Measurements from ENCODE around the gene SNX32. TPM values are rescaled to one million over a fixed set of nuclear protein-coding genes. Genes with fewer than 3 reads are reported as not detected.

SNX32 gene
- total RNA-seq, 1 donor from 2014 or later: 0.96 TPM

GRCh38 chr11:65864706-65865471, 31.1 kb downstream of the SNX32 start:
- Mint-ChIP-seq H3K4me1 (ENCODE audit: low read depth) (peaks cover 9% of the 10 kb centered on the region), H3K9me3 (no peaks in the 10 kb centered on the region), H3K36me3 (ENCODE audit: low read depth) (peaks cover 57% of the 10 kb centered on the region), H3K27me3 (ENCODE audit: low read depth) (no peaks in the 10 kb centered on the region), H3K27ac (no peak overlapping the region), H3K4me3 (ENCODE audit: low read depth) (no peak overlapping the region)
- intact Hi-C loops (cut with micrococcal nuclease): no loop called here
- no peak for DNase-seq (ENCODE audit: low spot score)

- no peaks in the 10 kb centered on the region for H3K9me3 Mint-ChIP-seq
- intact Hi-C loops (cut with micrococcal nuclease): no loop called here
- H3K36me3 Mint-ChIP-seq (ENCODE audit: low read depth): peaks cover 54% of the 10 kb centered on the region
- no peak for DNase-seq (ENCODE audit: low spot score)
- H3K27me3 Mint-ChIP-seq (ENCODE audit: low read depth): no peaks in the 10 kb centered on the region
- peaks cover 10% of the 10 kb centered on the region for H3K4me1 Mint-ChIP-seq (ENCODE audit: low read depth)
- H3K27ac Mint-ChIP-seq: no peak overlapping the region
- no peak overlapping the region for H3K4me3 Mint-ChIP-seq (ENCODE audit: low read depth)
Measured at GRCh38 chr11:65865550-65866172, 31.9 kb downstream of the SNX32 start.

DNA sequence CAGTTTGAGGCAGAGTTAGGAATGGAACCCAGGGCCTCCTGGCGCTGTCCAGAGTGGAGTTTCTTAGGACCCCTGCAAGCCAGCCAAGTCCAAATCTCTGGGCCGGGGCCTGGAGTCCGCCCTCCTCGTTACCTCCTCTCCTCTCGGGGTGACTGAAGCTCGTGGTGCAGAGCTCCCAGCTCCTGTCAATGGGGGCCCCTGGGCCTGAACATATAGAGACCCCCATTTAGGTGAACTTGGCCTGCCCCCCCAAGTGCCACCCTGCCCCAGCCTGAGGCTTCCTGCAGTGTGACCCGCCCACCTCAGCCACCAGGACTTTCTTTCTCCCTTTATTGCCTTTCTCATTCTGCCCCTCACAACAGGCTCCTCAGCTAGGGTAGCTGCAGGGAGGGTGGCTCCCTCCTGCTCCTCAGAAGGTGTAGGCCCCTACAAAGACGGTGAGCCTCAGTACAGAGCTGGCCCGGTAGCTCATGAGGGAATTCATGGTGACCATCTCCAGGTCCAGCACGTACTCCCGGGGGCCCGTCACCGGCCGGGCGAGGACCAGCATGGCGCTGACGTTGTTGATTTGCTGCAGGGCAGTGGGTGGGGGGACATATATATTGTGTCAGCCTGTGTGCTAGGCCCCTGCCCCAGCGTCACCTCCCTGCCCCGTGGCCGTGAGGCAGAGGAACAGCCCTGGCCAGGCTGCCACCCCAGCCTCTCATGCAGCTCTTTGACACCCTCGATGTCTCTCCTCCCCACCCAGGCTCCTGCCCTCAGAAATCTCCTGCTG, 32.9 kb downstream of the SNX32 start:
- Mint-ChIP-seq H3K4me1 (ENCODE audit: low read depth) (peaks cover 14% of the 10 kb centered on the region), H3K4me3 (ENCODE audit: low read depth) (no peak overlapping the region), H3K27me3 (ENCODE audit: low read depth) (no peaks in the 10 kb centered on the region), H3K27ac (no peak overlapping the region), H3K36me3 (ENCODE audit: low read depth) (peaks cover 52% of the 10 kb centered on the region), H3K9me3 (no peaks in the 10 kb centered on the region)
- DNase-seq (ENCODE audit: low spot score): no peak
- intact Hi-C loops (cut with micrococcal nuclease): no loop called here

DNA sequence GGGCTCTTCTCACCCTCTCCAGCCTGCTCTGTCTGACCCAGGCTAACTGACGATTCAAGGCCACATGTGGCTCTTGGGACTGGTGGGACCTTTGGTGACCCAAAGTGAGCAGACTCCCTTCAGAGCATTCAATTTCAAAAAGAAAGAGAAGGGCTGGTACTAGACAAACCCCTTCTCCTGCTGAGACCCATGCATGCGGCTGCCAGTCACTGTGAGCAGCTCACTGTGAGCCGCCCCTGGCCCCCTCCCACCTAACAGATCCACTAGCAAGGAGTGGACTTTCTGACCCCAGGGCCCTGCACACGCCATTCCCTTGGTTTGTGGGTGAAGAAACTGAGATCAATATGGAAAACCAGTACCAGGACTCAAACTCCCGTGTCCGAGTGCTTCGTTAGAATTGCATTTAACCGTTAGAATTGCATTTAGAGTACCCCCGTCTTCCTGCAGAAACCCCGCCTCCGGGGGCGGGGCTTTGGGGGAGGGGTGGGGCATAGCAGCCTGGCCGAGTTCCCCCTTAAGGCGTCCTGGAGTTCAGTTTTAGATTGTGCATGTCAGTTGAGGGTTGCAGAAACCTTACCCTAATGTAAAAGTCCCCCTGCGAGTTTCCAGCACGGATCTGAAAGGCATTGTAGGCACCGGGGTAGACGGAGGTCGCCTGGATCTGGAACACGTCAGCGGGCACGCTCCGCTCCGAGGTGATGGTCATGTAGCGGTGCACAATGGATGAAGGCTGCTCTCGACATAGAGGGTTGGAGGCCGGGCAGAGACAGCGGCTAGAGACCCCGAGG, 33.7 kb downstream of the SNX32 start:
- intact Hi-C loops (cut with micrococcal nuclease): no loop called here
- Mint-ChIP-seq H3K36me3 (ENCODE audit: low read depth) (peaks cover 44% of the 10 kb centered on the region), H3K4me3 (ENCODE audit: low read depth) (no peak overlapping the region), H3K9me3 (no peaks in the 10 kb centered on the region), H3K27me3 (ENCODE audit: low read depth) (no peaks in the 10 kb centered on the region), H3K27ac (no peak overlapping the region), H3K4me1 (ENCODE audit: low read depth) (peaks cover 12% of the 10 kb centered on the region)
- no peak for DNase-seq (ENCODE audit: low spot score)

- intact Hi-C loops (cut with micrococcal nuclease): no loop called here
- DNase-seq (ENCODE audit: low spot score): no peak
- no peaks in the 10 kb centered on the region for H3K9me3 Mint-ChIP-seq
- H3K36me3 Mint-ChIP-seq (ENCODE audit: low read depth): peaks cover 38% of the 10 kb centered on the region
- no peak overlapping the region for H3K27ac Mint-ChIP-seq
- peaks cover 10% of the 10 kb centered on the region for H3K4me1 Mint-ChIP-seq (ENCODE audit: low read depth)
- H3K27me3 Mint-ChIP-seq (ENCODE audit: low read depth): no peaks in the 10 kb centered on the region
- H3K4me3 Mint-ChIP-seq (ENCODE audit: low read depth): no peak overlapping the region
Measured at GRCh38 chr11:65868076-65868667, 34.4 kb downstream of the SNX32 start.

- no peak overlapping the region for H3K4me3 Mint-ChIP-seq (ENCODE audit: low read depth)
- no peaks in the 10 kb centered on the region for H3K9me3 Mint-ChIP-seq
- H3K4me1 Mint-ChIP-seq (ENCODE audit: low read depth): peaks cover 13% of the 10 kb centered on the region
- H3K27me3 Mint-ChIP-seq (ENCODE audit: low read depth): no peaks in the 10 kb centered on the region
- DNase-seq (ENCODE audit: low spot score): no peak
- peak overlapping the region; percentile 42 for H3K27ac Mint-ChIP-seq
- H3K36me3 Mint-ChIP-seq (ENCODE audit: low read depth): peaks cover 30% of the 10 kb centered on the region
- intact Hi-C loops (cut with micrococcal nuclease): no loop called here
Measured at GRCh38 chr11:65868907-65869306, 35.1 kb downstream of the SNX32 start.

GRCh38 chr11:65869643-65870306, 36.0 kb downstream of the SNX32 start:
- H3K27ac Mint-ChIP-seq: no peak overlapping the region
- no peaks in the 10 kb centered on the region for H3K9me3 Mint-ChIP-seq
- peaks cover 23% of the 10 kb centered on the region for H3K36me3 Mint-ChIP-seq (ENCODE audit: low read depth)
- H3K4me1 Mint-ChIP-seq (ENCODE audit: low read depth): peaks cover 13% of the 10 kb centered on the region
- intact Hi-C loops (cut with micrococcal nuclease): no loop called here
- no peak for DNase-seq (ENCODE audit: low spot score)
- no peak overlapping the region for H3K4me3 Mint-ChIP-seq (ENCODE audit: low read depth)
- H3K27me3 Mint-ChIP-seq (ENCODE audit: low read depth): no peaks in the 10 kb centered on the region

- Mint-ChIP-seq H3K36me3 (ENCODE audit: low read depth) (peaks cover 19% of the 10 kb centered on the region), H3K4me3 (ENCODE audit: low read depth) (no peak overlapping the region), H3K27me3 (ENCODE audit: low read depth) (no peaks in the 10 kb centered on the region), H3K9me3 (no peaks in the 10 kb centered on the region), H3K27ac (no peak overlapping the region), H3K4me1 (ENCODE audit: low read depth) (peaks cover 13% of the 10 kb centered on the region)
- no peak for DNase-seq (ENCODE audit: low spot score)
- intact Hi-C loops (cut with micrococcal nuclease): no loop called here
Measured at GRCh38 chr11:65870307-65870658, 36.5 kb downstream of the SNX32 start.

DNA sequence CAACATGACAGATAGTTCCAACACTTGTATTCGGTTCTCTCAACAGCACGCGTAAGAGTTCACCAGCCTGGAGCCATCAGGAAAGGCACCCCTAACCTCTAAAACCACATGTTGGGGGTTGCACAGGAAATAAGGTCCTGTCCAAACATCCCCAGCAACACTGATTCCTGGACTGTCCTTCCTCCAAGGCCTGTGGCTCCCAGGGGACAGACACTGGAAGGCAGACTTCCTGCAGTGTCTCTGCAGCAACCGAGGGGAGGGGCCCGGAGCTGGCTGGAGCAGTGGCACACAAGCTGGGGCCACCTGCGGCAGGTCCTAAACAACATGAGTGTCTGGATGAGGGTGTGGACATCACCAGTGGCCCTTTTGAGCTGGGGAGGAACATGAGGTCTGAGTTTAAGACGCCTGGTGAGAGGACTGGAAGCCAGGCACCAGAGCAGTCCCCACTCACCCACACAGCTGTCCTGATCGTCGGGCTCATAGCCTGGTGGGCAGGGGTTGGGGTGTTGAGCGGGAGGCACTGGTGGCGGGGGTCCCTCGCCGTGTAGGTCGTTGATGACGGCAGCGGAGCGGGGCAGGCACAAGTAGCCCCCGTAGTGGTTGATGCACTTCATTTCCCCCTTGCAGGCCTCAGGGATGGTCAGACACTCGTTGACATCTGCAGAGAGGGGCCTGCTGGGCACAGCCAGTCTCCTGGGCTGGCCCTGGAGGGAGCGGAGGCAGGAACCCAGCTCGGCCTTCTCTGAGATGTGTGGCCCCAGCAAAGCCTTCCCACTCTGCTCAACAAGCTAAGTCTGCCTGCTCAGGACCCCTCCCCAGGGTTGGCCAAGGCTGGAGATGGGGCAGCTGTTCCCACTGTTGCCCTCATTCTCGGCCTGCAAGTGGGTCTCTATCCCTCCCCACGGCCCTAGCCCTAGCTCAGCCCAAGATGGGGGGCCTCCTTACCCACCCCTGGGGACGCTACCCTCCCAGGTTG, 37.2 kb downstream of the SNX32 start:
- H3K4me3 Mint-ChIP-seq (ENCODE audit: low read depth): no peak overlapping the region
- peaks cover 13% of the 10 kb centered on the region for H3K4me1 Mint-ChIP-seq (ENCODE audit: low read depth)
- no peak overlapping the region for H3K27ac Mint-ChIP-seq
- intact Hi-C loops (cut with micrococcal nuclease): no loop called here
- no peaks in the 10 kb centered on the region for H3K27me3 Mint-ChIP-seq (ENCODE audit: low read depth)
- no peak for DNase-seq (ENCODE audit: low spot score)
- H3K36me3 Mint-ChIP-seq (ENCODE audit: low read depth): peaks cover 15% of the 10 kb centered on the region
- H3K9me3 Mint-ChIP-seq: no peaks in the 10 kb centered on the region

GRCh38 chr11:65871811-65872548, 38.2 kb downstream of the SNX32 start:
- Mint-ChIP-seq H3K36me3 (ENCODE audit: low read depth) (peaks cover 15% of the 10 kb centered on the region), H3K27ac (no peak overlapping the region), H3K9me3 (no peaks in the 10 kb centered on the region), H3K4me1 (ENCODE audit: low read depth) (peaks cover 13% of the 10 kb centered on the region), H3K27me3 (ENCODE audit: low read depth) (no peaks in the 10 kb centered on the region), H3K4me3 (ENCODE audit: low read depth) (peak overlapping the region; percentile 43)
- no peak for DNase-seq (ENCODE audit: low spot score)
- intact Hi-C loops (cut with micrococcal nuclease): no loop called here
